DOHH2 (cell line): ENCODE results near the gene TMEM87B.

Experiments
- EZH2phosphoT487 ChIP-seq: fragments of 200-600 bp; sonication (generic); IDR thresholded peaks from 2 replicates; pipeline ENCODE4 v1.6.1; 2017; ENCODE audit warnings: borderline replicate concordance, mild to moderate bottlenecking, antibody characterized with exemption, low read length, moderate library complexity, mixed read lengths
- TF ChIP-seq, protein P1 (sequence below): fragments of 200-600 bp; sonication (generic); IDR thresholded peaks from one replicate; pipeline ENCODE4 v1.5.1; 2014; ENCODE audit warnings: antibody characterized with exemption, mild to moderate bottlenecking, low read depth, low read length; ENCODE audit not compliant: poor library complexity, severe bottlenecking

DNA sequence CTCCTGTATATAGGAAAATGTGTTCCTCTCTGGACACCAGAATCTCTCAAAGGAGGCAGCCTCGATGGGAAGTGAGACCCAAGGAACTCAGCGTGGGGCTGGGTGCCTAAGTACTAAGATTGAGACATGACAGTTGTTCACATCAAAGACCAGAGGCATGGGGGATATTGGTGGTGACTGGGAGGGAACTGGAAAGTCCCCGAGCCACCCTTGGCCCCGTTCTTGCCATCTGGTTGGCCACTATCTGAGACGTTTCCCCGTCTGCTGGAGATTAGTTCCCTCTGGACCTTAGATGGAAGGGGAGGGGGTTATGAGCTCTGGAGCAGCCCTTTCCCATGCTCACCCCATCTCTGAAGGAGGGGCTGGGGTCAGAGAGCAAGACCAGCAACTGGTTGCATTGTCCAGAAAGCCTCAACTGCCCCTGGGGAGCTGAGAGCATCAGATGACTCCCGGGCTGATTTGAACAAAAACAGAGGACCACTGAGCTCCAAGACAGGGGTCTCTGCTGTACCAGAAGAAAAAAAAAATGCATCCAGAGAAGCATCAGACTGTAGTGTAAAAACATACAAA lies 94.9 kb downstream of the TMEM87B start:
- TF ChIP-seq, protein P1, sequence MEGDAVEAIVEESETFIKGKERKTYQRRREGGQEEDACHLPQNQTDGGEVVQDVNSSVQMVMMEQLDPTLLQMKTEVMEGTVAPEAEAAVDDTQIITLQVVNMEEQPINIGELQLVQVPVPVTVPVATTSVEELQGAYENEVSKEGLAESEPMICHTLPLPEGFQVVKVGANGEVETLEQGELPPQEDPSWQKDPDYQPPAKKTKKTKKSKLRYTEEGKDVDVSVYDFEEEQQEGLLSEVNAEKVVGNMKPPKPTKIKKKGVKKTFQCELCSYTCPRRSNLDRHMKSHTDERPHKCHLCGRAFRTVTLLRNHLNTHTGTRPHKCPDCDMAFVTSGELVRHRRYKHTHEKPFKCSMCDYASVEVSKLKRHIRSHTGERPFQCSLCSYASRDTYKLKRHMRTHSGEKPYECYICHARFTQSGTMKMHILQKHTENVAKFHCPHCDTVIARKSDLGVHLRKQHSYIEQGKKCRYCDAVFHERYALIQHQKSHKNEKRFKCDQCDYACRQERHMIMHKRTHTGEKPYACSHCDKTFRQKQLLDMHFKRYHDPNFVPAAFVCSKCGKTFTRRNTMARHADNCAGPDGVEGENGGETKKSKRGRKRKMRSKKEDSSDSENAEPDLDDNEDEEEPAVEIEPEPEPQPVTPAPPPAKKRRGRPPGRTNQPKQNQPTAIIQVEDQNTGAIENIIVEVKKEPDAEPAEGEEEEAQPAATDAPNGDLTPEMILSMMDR, result no peak
- TF ChIP-seq EZH2phosphoT487, result no peak
